GM10248 (cell line): ENCODE results near the gene KCNA5.

Source experiments
- CTCF ChIA-PET: fragments of 300-600 bp; sonication (Branson Sonifier 250); formaldehyde crosslinking; extraction: SDS; loops from one replicate; lab custom pipeline; 2021; ENCODE audit warnings: antibody characterized with exemption; lab: Yijun Ruan, JAX
- POLR2A ChIA-PET: fragments of 350-650 bp; sonication (Branson Sonifier 250); formaldehyde crosslinking; extraction: SDS; loops from one replicate; lab custom pipeline; 2020; ENCODE audit warnings: antibody characterized with exemption; lab: Yijun Ruan, JAX
- DNase-seq: peaks from one replicate; pipeline ENCODE4 v3.0.0; 2012; ENCODE audit errors: extremely low spot score
- CTCF ChIP-seq: IDR thresholded peaks from 2 replicates; pipeline ENCODE4 v1.5.1; 2012; ENCODE audit warnings: mild to moderate bottlenecking, low read depth; ENCODE audit errors: extremely low read depth, missing control alignments, control extremely low read depth

KCNA5 gene

GRCh38 chr12:5043589-5044419, at the start of gene KCNA5:
Gene KCNA5, plus strand, starts transcription at chr12:5043879. Its CDS starts 269 bp downstream, at chr12:5044148.
- no peak for DNase-seq
- POLR2A ChIA-PET = no interaction called here
- CTCF ChIA-PET = interaction anchor here (1.0 to 1.1 kb wide), 2 partner anchors 11 to 24 kb away, joined by 3 read pairs; no protein-coding TSS in a partner anchor

DNA sequence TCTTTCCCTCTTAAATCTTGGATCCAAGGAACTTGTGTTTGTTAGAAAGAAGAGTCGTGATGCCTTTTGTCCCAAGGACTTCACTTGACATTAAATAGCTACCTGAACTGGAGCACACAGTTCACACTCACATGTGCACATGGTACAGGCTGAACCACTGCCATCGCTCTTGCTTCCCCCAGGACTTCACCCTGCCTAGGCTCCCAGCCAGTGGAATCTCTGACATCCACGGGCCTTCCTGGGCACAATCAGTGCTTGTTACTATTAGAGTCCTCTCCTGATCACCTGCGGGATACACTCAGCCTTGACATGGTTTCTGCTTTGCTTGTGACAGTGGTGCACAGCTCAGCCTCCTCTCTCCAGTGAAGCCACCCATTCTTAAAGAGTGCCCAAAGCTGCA, 49.1 kb upstream of the KCNA5 start:
- DNase-seq = no peak
- no peak for TF ChIP-seq CTCF
- CTCF ChIA-PET = interaction anchor here (0.9 to 15.6 kb wide), 5 partner anchors 8 to 135 kb away, joined by 3 to 198 read pairs (median 6); no protein-coding TSS in a partner anchor
- POLR2A ChIA-PET = no interaction called here

More at GRCh38 chr12:5043589-5044419, at the start of gene KCNA5:
- no peak for TF ChIP-seq CTCF

- DNase-seq = no peak
- no peak for TF ChIP-seq CTCF
- ChIA-PET CTCF (interaction anchor here (1.0 to 15.6 kb wide), 6 partner anchors 9 to 137 kb away, joined by 3 to 198 read pairs (median 4); no protein-coding TSS in a partner anchor), POLR2A (no interaction called here)
These were observed 47.0 kb upstream of the KCNA5 start for GRCh38 chr12:4996714-4997113.

- POLR2A ChIA-PET = no interaction called here
These were observed 45.7 kb upstream of the KCNA5 start for GRCh38 chr12:4997939-4998338.

DNA sequence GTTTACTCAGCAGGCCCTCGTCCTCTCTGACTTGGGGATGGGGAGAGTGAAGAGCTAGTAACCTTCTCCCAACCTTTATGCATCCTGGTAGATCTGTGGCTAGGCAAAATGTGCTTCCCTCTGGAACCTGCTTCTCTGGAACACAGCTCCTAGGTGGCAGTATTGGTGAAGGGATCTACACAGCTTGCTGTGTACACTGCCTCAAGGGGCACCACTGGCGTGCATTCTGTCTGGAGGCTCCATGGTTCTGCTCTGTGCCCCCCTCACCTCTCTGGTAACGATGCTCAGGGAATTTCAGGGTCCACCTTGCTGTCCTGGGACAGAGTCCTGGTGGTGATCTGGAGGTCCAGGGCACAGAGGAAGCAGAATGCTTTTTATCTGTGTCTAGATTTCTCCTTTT, 43.5 kb upstream of the KCNA5 start:
- no peak for DNase-seq
- no peak for TF ChIP-seq CTCF
- ChIA-PET CTCF (interaction anchor here (0.6 to 3.4 kb wide), 8 partner anchors 10 to 151 kb away, joined by 3 to 90 read pairs (median 3); no protein-coding TSS in a partner anchor), POLR2A (no interaction called here)

More at GRCh38 chr12:4997939-4998338, 45.7 kb upstream of the KCNA5 start:
- TF ChIP-seq CTCF = no peak
- CTCF ChIA-PET = interaction anchor here (1.2 to 15.6 kb wide), 3 partner anchors 12 to 138 kb away, joined by 3 to 198 read pairs (median 4); no protein-coding TSS in a partner anchor
- DNase-seq = no peak

- no peak for DNase-seq
- no peak for TF ChIP-seq CTCF
- ChIA-PET POLR2A (no interaction called here), CTCF (interaction anchor here (0.6 to 3.4 kb wide), 11 partner anchors 11 to 152 kb away, joined by 3 to 90 read pairs (median 3); no protein-coding TSS in a partner anchor)
These were observed 42.9 kb upstream of the KCNA5 start for GRCh38 chr12:5000658-5001385.
